GM12878 (cell line): Measurements from ENCODE around the gene CEBPB. TPM values are rescaled to one million over a fixed set of nuclear protein-coding genes. Genes with fewer than 3 reads are reported as not detected.

Experiments used
- ATAC-seq: fragments of 200-7000 bp; cut with Tn5 transposase; 3 replicates; pipeline ENCODE4 v1.9.1; 2020; ENCODE audit warnings: mild to moderate bottlenecking, moderate library complexity
- BruUV-seq: library from RNA; stranded (reverse); fragments of 400-500 nt; replicated peaks from 2 replicates; lab custom pipeline; 2021; lab: Mats Ljungman, UMichigan
- CTCF ChIA-PET: fragments of 300-600 bp; sonication (Branson Sonifier 250); formaldehyde crosslinking; extraction: SDS; loops from one replicate; lab custom pipeline; 2021; ENCODE audit warnings: inconsistent platforms; lab: Yijun Ruan, JAX
- POLR2A ChIA-PET: fragments of 350-600 bp; formaldehyde crosslinking; extraction: SDS; loops from one replicate; lab custom pipeline; 2021; ENCODE audit warnings: inconsistent platforms; lab: Charles Lee
- RAD21 ChIA-PET: fragments of 300-600 bp; sonication (Branson Sonifier 250); formaldehyde crosslinking; loops from one replicate; lab custom pipeline; 2023; ENCODE audit warnings: antibody characterized with exemption; ENCODE audit not compliant: unreplicated experiment; lab: Charles Lee
- SMC1A ChIA-PET: fragments of 300-600 bp; sonication (Branson Sonifier 250); formaldehyde crosslinking; loops from one replicate; lab custom pipeline; 2023; ENCODE audit not compliant: unreplicated experiment, uncharacterized antibody; lab: Charles Lee
- DNase-seq: peaks from one replicate; pipeline ENCODE4 v3.0.0-alpha.2; 2011; ENCODE audit warnings: low read depth, low spot score
- FAIRE-seq: peaks from 3 replicates; lab custom pipeline; 2011; peaks lifted over from hg19 to GRCh38; lab: Jason Lieb, UNC
- H2AFZ ChIP-seq: 2 replicates; pipeline ENCODE4 v1.6.0; 2011; ENCODE audit warnings: low read depth, low read length, control low read depth; ENCODE audit not compliant: control insufficient read depth
- H3K27ac ChIP-seq: 2 replicates; pipeline ENCODE4 v1.5.1; 2011; ENCODE audit warnings: control low read depth; ENCODE audit not compliant: control insufficient read depth, insufficient read depth
- H3K27me3 ChIP-seq, 2 experiments: replicated peaks in 1 of 2; 2 replicates each; pipeline versions ENCODE4 v1.6.0 to v1.6.1; 2011; ENCODE audit warnings: low read length in 1 of 2; ENCODE audit not compliant: control insufficient read depth in 2 of 2, insufficient read depth in 2 of 2
- H3K36me3 ChIP-seq, 2 experiments: 2 replicates each; pipeline ENCODE4 v1.5.1; 2011; ENCODE audit warnings: low read length in 1 of 2; ENCODE audit not compliant: control insufficient read depth in 2 of 2, insufficient read depth in 2 of 2
- H3K4me1 ChIP-seq: 2 replicates; pipeline ENCODE4 v1.6.1; 2011; ENCODE audit warnings: mild to moderate bottlenecking, low read length, moderate library complexity, mixed read lengths; ENCODE audit not compliant: control insufficient read depth, insufficient read depth
- H3K4me2 ChIP-seq: 2 replicates; pipeline ENCODE4 v1.6.0; 2011; ENCODE audit warnings: control low read depth; ENCODE audit not compliant: control insufficient read depth, insufficient read depth
- H3K4me3 ChIP-seq: fragments of 200-600 bp; sonication (generic); 2 replicates; pipeline ENCODE4 v1.5.1; 2016
- H3K79me2 ChIP-seq: 2 replicates; pipeline ENCODE4 v1.6.0; 2011; ENCODE audit warnings: low read length; ENCODE audit not compliant: control insufficient read depth, insufficient read depth
- H3K9ac ChIP-seq: 2 replicates; pipeline ENCODE4 v1.8.0; 2011; ENCODE audit warnings: low read length, control low read depth, mixed read lengths; ENCODE audit not compliant: control insufficient read depth, insufficient read depth
- H3K9me3 ChIP-seq: replicated peaks from 3 replicates; pipeline ENCODE4 v1.5.1; 2011; ENCODE audit warnings: mild to moderate bottlenecking, low read length; ENCODE audit not compliant: control insufficient read depth, insufficient read depth
- H4K20me1 ChIP-seq: 2 replicates; pipeline ENCODE4 v1.6.0; 2011; ENCODE audit not compliant: control insufficient read depth, insufficient read depth
- ASH2L ChIP-seq: fragments of 300-600, 200-600 bp; sonication (generic); IDR thresholded peaks from 2 replicates; pipeline ENCODE4 v1.6.1; 2017; ENCODE audit warnings: low read depth, mild to moderate bottlenecking, borderline replicate concordance
- DPF2 ChIP-seq: fragments of 450-650 bp; IDR thresholded peaks from 2 replicates; pipeline ENCODE4 v1.6.1; 2017; ENCODE audit warnings: mild to moderate bottlenecking
- ELK1 ChIP-seq: IDR thresholded peaks from 2 replicates; pipeline ENCODE4 v1.6.1; 2012; ENCODE audit warnings: low read depth, low read length, improper control_type of control experiment
- EP300 ChIP-seq, 2 experiments: fragments of 150-350 bp in 1 of 2; IDR thresholded peaks; 2 replicates each; pipeline ENCODE4 v1.6.1; 2011 to 2012; ENCODE audit warnings: low read depth in 2 of 2, low read length in 2 of 2, borderline replicate concordance in 1 of 2, improper control_type of control experiment in 1 of 2, inconsistent platforms in 1 of 2; ENCODE audit not compliant: control insufficient read depth in 1 of 2
- HDAC6 ChIP-seq: fragments of 200-600 bp; sonication (generic); IDR thresholded peaks from one replicate; pipeline ENCODE4 v1.8.0; 2017; ENCODE audit warnings: antibody characterized with exemption; ENCODE audit not compliant: unreplicated experiment
- IKZF1 ChIP-seq: fragments of 450-650 bp; conservative IDR thresholded peaks from 2 replicates; pipeline ENCODE4 v1.6.1; 2017; ENCODE audit warnings: antibody characterized with exemption, mild to moderate bottlenecking
- IRF3 ChIP-seq: fragments of 450-650 bp; IDR thresholded peaks from 2 replicates; pipeline ENCODE4 v1.6.1; 2014; ENCODE audit warnings: mild to moderate bottlenecking
- IRF4 ChIP-seq: IDR thresholded peaks from 2 replicates; pipeline ENCODE4 v1.6.1; 2011; ENCODE audit warnings: low read depth, low read length
- MEF2B ChIP-seq: fragments of 450-650 bp; IDR thresholded peaks from 2 replicates; pipeline ENCODE4 v1.6.1; 2018; ENCODE audit warnings: mild to moderate bottlenecking, moderate library complexity; ENCODE audit not compliant: partially characterized antibody, poor library complexity, severe bottlenecking
- NFIC ChIP-seq: IDR thresholded peaks from 2 replicates; pipeline ENCODE4 v1.6.1; 2012; ENCODE audit warnings: low read depth, mild to moderate bottlenecking, inconsistent platforms, low read length, moderate library complexity
- PRDM15 ChIP-seq: fragments of 450-650 bp; formaldehyde crosslinking; IDR thresholded peaks from 2 replicates; pipeline ENCODE4 v1.4.0; 2020; ENCODE audit warnings: mild to moderate bottlenecking, moderate library complexity
- RBBP5 ChIP-seq: fragments of 200-600 bp; sonication (generic); conservative IDR thresholded peaks from 2 replicates; pipeline ENCODE4 v1.6.1; 2016
- SMARCA5 ChIP-seq: fragments of 450-650 bp; IDR thresholded peaks from 2 replicates; pipeline ENCODE4 v1.6.1; 2017; ENCODE audit warnings: mild to moderate bottlenecking
- SMC3 ChIP-seq: IDR thresholded peaks from 2 replicates; pipeline ENCODE4 v1.6.1; 2011; ENCODE audit warnings: low read length, improper control_type of control experiment, borderline replicate concordance
- SRF ChIP-seq, 2 experiments: IDR thresholded peaks; 2 replicates each; pipeline ENCODE4 v1.6.1; 2011; ENCODE audit warnings: low read depth in 2 of 2, low read length in 2 of 2, mild to moderate bottlenecking in 1 of 2, moderate library complexity in 1 of 2
- TARDBP ChIP-seq: IDR thresholded peaks from 2 replicates; pipeline ENCODE4 v1.6.1; 2016; ENCODE audit warnings: borderline replicate concordance
- WGBS: methylation state at CpG from one replicate; pipeline ENCODE4 v1.1.6; 2016; ENCODE audit warnings: low lambda C conversion rate; ENCODE audit not compliant: insufficient replicate concordance, insufficient coverage; ENCODE audit errors: missing lambda C conversion rate; 5-methylcytosine and 5-hydroxymethylcytosine counted together
- in situ Hi-C: fragments of 300-500 bp; cut with MboI; formaldehyde crosslinking; loops from 9 replicates; pipeline ENCODE4 v1.14.3; 2018; ENCODE audit warnings: mixed read lengths
- intact Hi-C: fragments of 100-400 bp; cut with micrococcal nuclease; formaldehyde crosslinking; loops from one replicate; pipeline ENCODE4 v1.14.2; 2022; ENCODE audit not compliant: unreplicated experiment
- polyA plus RNA-seq, 11 experiments: library from polyadenylated mRNA; depleted of rRNA in 4 of 11; unstranded in 6 of 11; stranded (reverse) in 5 of 11; fragments of >200 nt; fragmentation: Nextera tagmentation in 4 of 11; fragmentation: Illumina TruSeq in 1 of 11; extraction: Ambion mirVana in 4 of 11; extraction: Trizol in 1 of 11; gene quantifications; 1 replicate in 1 of 11; 2 replicates in 10 of 11; pipeline versions ENCODE4 v1.2.1 to v1.2.3, GENCODE V29; 2011 to 2016; ENCODE audit warnings: inconsistent platforms in 2 of 11, missing spikeins in 2 of 11, low read depth in 1 of 11
- total RNA-seq, 4 experiments: library from RNA; depleted of rRNA in 3 of 4; stranded (reverse); fragments of >200 nt in 3 of 4; fragmentation: Illumina TruSeq in 1 of 4; extraction: Trizol in 1 of 4; gene quantifications; 2 replicates each; pipeline versions ENCODE4 v1.2.1 to v1.2.3, GENCODE V29; 2013 to 2021

The CEBPB gene
- total and polyA plus RNA-seq, 10 of the 15 experiments (the other 5 are each of a cell fraction or from before 2014, with no cell fraction given), result 0.18 to 8.8 (median 1.6) TPM

GRCh38 chr20:50208085-50208491, 17.5 kb downstream of the CEBPB start:
- no peak overlapping the region for H3K4me3 ChIP-seq
- ChIA-PET POLR2A (no interaction called here), RAD21 (no interaction called here), SMC1A (no interaction called here), CTCF (no interaction called here)
- DNase-seq, result no peak
- H2AFZ ChIP-seq, result no peak overlapping the region
- H3K4me1 ChIP-seq, result no peaks in the 10 kb centered on the region
- H3K36me3 ChIP-seq, result no peaks in the 10 kb centered on the region
- H4K20me1 ChIP-seq, result no peaks in the 10 kb centered on the region
- no peak overlapping the region for H3K9ac ChIP-seq
- ATAC-seq, result no peak
- H3K27ac ChIP-seq, result no peak overlapping the region
- no peaks in the 10 kb centered on the region for H3K79me2 ChIP-seq
- intact Hi-C loops (no loop called here), in situ Hi-C loops (no loop called here)
- 45% methylated on average over 7 of the region's 7 CpGs for WGBS
- no peak for TF ChIP-seq DPF2
- no peak for TF ChIP-seq IKZF1
- TF ChIP-seq PRDM15 (CRISPR knock-in tag), result no peak
- no peak for TF ChIP-seq IRF3
- no peak for TF ChIP-seq IRF4
- TF ChIP-seq SMC3, result no peak
- TF ChIP-seq ASH2L, result no peak
- TF ChIP-seq SMARCA5, result no peak
- no peak for TF ChIP-seq MEF2B
- no peak for TF ChIP-seq EP300 (IDR thresholded peaks at IDR 0.05; ENCODE audit: borderline replicate concordance in 1 of 2, control insufficient read depth in 1 of 2, low read depth in 2 of 2, low read length in 2 of 2)
- no peak for TF ChIP-seq TARDBP
- TF ChIP-seq SRF (IDR thresholded peaks at IDR 0.05; ENCODE audit: low read depth in 2 of 2, low read length in 2 of 2), result no peak
- no peak for TF ChIP-seq HDAC6
- no peak for TF ChIP-seq ELK1
- TF ChIP-seq NFIC, result no peak
- no peak for TF ChIP-seq RBBP5
- no peaks in the 10 kb centered on the region; a peak in 1 of 4 replicates for H3K27me3 ChIP-seq
- no TSS peak for BruUV-seq
- H3K9me3 ChIP-seq, result no peaks in the 10 kb centered on the region
- no peak overlapping the region for H3K4me2 ChIP-seq
- no peak for FAIRE-seq
